GM12878 (cell line): Measurements from ENCODE around the gene OR10A3. TPM values are rescaled to one million over a fixed set of nuclear protein-coding genes. Genes with fewer than 3 reads are reported as not detected.

Experiments used
- ATAC-seq: fragments of 200-7000 bp; cut with Tn5 transposase; 3 replicates; pipeline ENCODE4 v1.9.1; 2020; ENCODE audit warnings: mild to moderate bottlenecking, moderate library complexity
- BruUV-seq: library from RNA; stranded (reverse); fragments of 400-500 nt; replicated peaks from 2 replicates; lab custom pipeline; 2021; lab: Mats Ljungman, UMichigan
- CTCF ChIA-PET: fragments of 300-600 bp; sonication (Branson Sonifier 250); formaldehyde crosslinking; extraction: SDS; loops from one replicate; lab custom pipeline; 2021; ENCODE audit warnings: inconsistent platforms; lab: Yijun Ruan, JAX
- POLR2A ChIA-PET: fragments of 350-600 bp; formaldehyde crosslinking; extraction: SDS; loops from one replicate; lab custom pipeline; 2021; ENCODE audit warnings: inconsistent platforms; lab: Charles Lee
- RAD21 ChIA-PET: fragments of 300-600 bp; sonication (Branson Sonifier 250); formaldehyde crosslinking; loops from one replicate; lab custom pipeline; 2023; ENCODE audit warnings: antibody characterized with exemption; ENCODE audit not compliant: unreplicated experiment; lab: Charles Lee
- SMC1A ChIA-PET: fragments of 300-600 bp; sonication (Branson Sonifier 250); formaldehyde crosslinking; loops from one replicate; lab custom pipeline; 2023; ENCODE audit not compliant: unreplicated experiment, uncharacterized antibody; lab: Charles Lee
- DNase-seq: peaks from one replicate; pipeline ENCODE4 v3.0.0-alpha.2; 2011; ENCODE audit warnings: low read depth, low spot score
- FAIRE-seq: peaks from 3 replicates; lab custom pipeline; 2011; peaks lifted over from hg19 to GRCh38; lab: Jason Lieb, UNC
- H2AFZ ChIP-seq: 2 replicates; pipeline ENCODE4 v1.6.0; 2011; ENCODE audit warnings: low read depth, low read length, control low read depth; ENCODE audit not compliant: control insufficient read depth
- H3K27ac ChIP-seq: 2 replicates; pipeline ENCODE4 v1.5.1; 2011; ENCODE audit warnings: control low read depth; ENCODE audit not compliant: control insufficient read depth, insufficient read depth
- H3K27me3 ChIP-seq, 2 experiments: replicated peaks in 1 of 2; 2 replicates each; pipeline versions ENCODE4 v1.6.0 to v1.6.1; 2011; ENCODE audit warnings: low read length in 1 of 2; ENCODE audit not compliant: control insufficient read depth in 2 of 2, insufficient read depth in 2 of 2
- H3K36me3 ChIP-seq, 2 experiments: 2 replicates each; pipeline ENCODE4 v1.5.1; 2011; ENCODE audit warnings: low read length in 1 of 2; ENCODE audit not compliant: control insufficient read depth in 2 of 2, insufficient read depth in 2 of 2
- H3K4me1 ChIP-seq: 2 replicates; pipeline ENCODE4 v1.6.1; 2011; ENCODE audit warnings: mild to moderate bottlenecking, low read length, moderate library complexity, mixed read lengths; ENCODE audit not compliant: control insufficient read depth, insufficient read depth
- H3K4me2 ChIP-seq: 2 replicates; pipeline ENCODE4 v1.6.0; 2011; ENCODE audit warnings: control low read depth; ENCODE audit not compliant: control insufficient read depth, insufficient read depth
- H3K4me3 ChIP-seq: fragments of 200-600 bp; sonication (generic); 2 replicates; pipeline ENCODE4 v1.5.1; 2016
- H3K79me2 ChIP-seq: 2 replicates; pipeline ENCODE4 v1.6.0; 2011; ENCODE audit warnings: low read length; ENCODE audit not compliant: control insufficient read depth, insufficient read depth
- H3K9ac ChIP-seq: 2 replicates; pipeline ENCODE4 v1.8.0; 2011; ENCODE audit warnings: low read length, control low read depth, mixed read lengths; ENCODE audit not compliant: control insufficient read depth, insufficient read depth
- H3K9me3 ChIP-seq: replicated peaks from 3 replicates; pipeline ENCODE4 v1.5.1; 2011; ENCODE audit warnings: mild to moderate bottlenecking, low read length; ENCODE audit not compliant: control insufficient read depth, insufficient read depth
- H4K20me1 ChIP-seq: 2 replicates; pipeline ENCODE4 v1.6.0; 2011; ENCODE audit not compliant: control insufficient read depth, insufficient read depth
- ATF7 ChIP-seq: fragments of 450-650 bp; IDR thresholded peaks from 2 replicates; pipeline ENCODE4 v1.6.1; 2016; ENCODE audit warnings: low read depth, mild to moderate bottlenecking
- CHD1 ChIP-seq: IDR thresholded peaks from 2 replicates; pipeline ENCODE4 v1.6.1; 2012; ENCODE audit warnings: low read depth, low read length, improper control_type of control experiment
- CREB1 ChIP-seq: IDR thresholded peaks from 2 replicates; pipeline ENCODE4 v1.6.1; 2012; ENCODE audit warnings: low read depth, mild to moderate bottlenecking, inconsistent platforms
- E2F4 ChIP-seq: IDR thresholded peaks from 2 replicates; pipeline ENCODE4 v1.6.1; 2012; ENCODE audit warnings: low read depth, low read length, improper control_type of control experiment
- FOXM1 ChIP-seq: IDR thresholded peaks from 2 replicates; pipeline ENCODE4 v1.6.1; 2012; ENCODE audit warnings: low read depth, mild to moderate bottlenecking, inconsistent platforms, low read length, moderate library complexity
- GABPA ChIP-seq: IDR thresholded peaks from 2 replicates; pipeline ENCODE4 v1.6.1; 2014; ENCODE audit warnings: antibody characterized with exemption, low read depth, mild to moderate bottlenecking, inconsistent platforms
- HCFC1 ChIP-seq: fragments of 150-350 bp; IDR thresholded peaks from 2 replicates; pipeline ENCODE4 v1.6.1; 2014; ENCODE audit warnings: low read length
- MTA2 ChIP-seq: fragments of 450-650 bp; IDR thresholded peaks from 2 replicates; pipeline ENCODE4 v1.6.1; 2016; ENCODE audit warnings: low read depth, mild to moderate bottlenecking, moderate library complexity
- MXI1 ChIP-seq: fragments of 150-350 bp; IDR thresholded peaks from 2 replicates; pipeline ENCODE4 v1.6.1; 2011; ENCODE audit warnings: low read depth, mild to moderate bottlenecking, inconsistent platforms, low read length, improper control_type of control experiment
- NFYB ChIP-seq: IDR thresholded peaks from 2 replicates; pipeline ENCODE4 v1.6.1; 2011; ENCODE audit warnings: low read depth, mild to moderate bottlenecking, low read length, improper control_type of control experiment, moderate library complexity; ENCODE audit not compliant: insufficient read depth
- RELB ChIP-seq: fragments of 450-650 bp; IDR thresholded peaks from 2 replicates; pipeline ENCODE4 v1.6.1; 2017; ENCODE audit warnings: low read depth, mild to moderate bottlenecking, moderate library complexity
- RUNX3 ChIP-seq: IDR thresholded peaks from 2 replicates; pipeline ENCODE4 v1.6.1; 2012; ENCODE audit warnings: low read length, inconsistent platforms
- SP1 ChIP-seq: IDR thresholded peaks from one replicate; pipeline ENCODE4 v1.6.1; 2011; ENCODE audit warnings: low read depth, low read length
- SREBF2 ChIP-seq: IDR thresholded peaks from 2 replicates; pipeline ENCODE4 v1.6.1; 2012; ENCODE audit warnings: mild to moderate bottlenecking, low read length
- TBL1XR1 ChIP-seq: IDR thresholded peaks from 2 replicates; pipeline ENCODE4 v1.6.1; 2012; ENCODE audit warnings: low read depth, low read length, improper control_type of control experiment
- WRNIP1 ChIP-seq: IDR thresholded peaks from 2 replicates; pipeline ENCODE4 v1.6.1; 2011; ENCODE audit warnings: low read depth, low read length, improper control_type of control experiment, borderline replicate concordance
- ZBED1 ChIP-seq: IDR thresholded peaks from 2 replicates; pipeline ENCODE4 v1.6.1; 2016; ENCODE audit warnings: borderline replicate concordance
- ZBTB33 ChIP-seq: fragments of 450-650 bp; IDR thresholded peaks from 2 replicates; pipeline ENCODE4 v1.6.1; 2017; ENCODE audit warnings: mild to moderate bottlenecking
- ZNF217 ChIP-seq: fragments of 450-650 bp; IDR thresholded peaks from 2 replicates; pipeline ENCODE4 v1.6.1; 2017; ENCODE audit warnings: antibody characterized with exemption, mild to moderate bottlenecking
- ZZZ3 ChIP-seq: IDR thresholded peaks from 2 replicates; pipeline ENCODE4 v1.6.1; 2011; ENCODE audit warnings: low read depth; ENCODE audit not compliant: control insufficient read depth, insufficient read length
- WGBS: methylation state at CpG from one replicate; pipeline ENCODE4 v1.1.6; 2016; ENCODE audit warnings: low lambda C conversion rate; ENCODE audit not compliant: insufficient replicate concordance, insufficient coverage; ENCODE audit errors: missing lambda C conversion rate; 5-methylcytosine and 5-hydroxymethylcytosine counted together
- in situ Hi-C: fragments of 300-500 bp; cut with MboI; formaldehyde crosslinking; loops from 9 replicates; pipeline ENCODE4 v1.14.3; 2018; ENCODE audit warnings: mixed read lengths
- intact Hi-C: fragments of 100-400 bp; cut with micrococcal nuclease; formaldehyde crosslinking; loops from one replicate; pipeline ENCODE4 v1.14.2; 2022; ENCODE audit not compliant: unreplicated experiment
- polyA plus RNA-seq, 11 experiments: library from polyadenylated mRNA; depleted of rRNA in 4 of 11; unstranded in 6 of 11; stranded (reverse) in 5 of 11; fragments of >200 nt; fragmentation: Nextera tagmentation in 4 of 11; fragmentation: Illumina TruSeq in 1 of 11; extraction: Ambion mirVana in 4 of 11; extraction: Trizol in 1 of 11; gene quantifications; 1 replicate in 1 of 11; 2 replicates in 10 of 11; pipeline versions ENCODE4 v1.2.1 to v1.2.3, GENCODE V29; 2011 to 2016; ENCODE audit warnings: inconsistent platforms in 2 of 11, missing spikeins in 2 of 11, low read depth in 1 of 11
- total RNA-seq, 4 experiments: library from RNA; depleted of rRNA in 3 of 4; stranded (reverse); fragments of >200 nt in 3 of 4; fragmentation: Illumina TruSeq in 1 of 4; extraction: Trizol in 1 of 4; gene quantifications; 2 replicates each; pipeline versions ENCODE4 v1.2.1 to v1.2.3, GENCODE V29; 2013 to 2021

Gene OR10A3
- total and polyA plus RNA-seq, 10 of the 15 experiments (the other 5 are each of a cell fraction or from before 2014, with no cell fraction given), result 0.04 TPM; not detected in 9

- ChIA-PET SMC1A (interaction anchor here (0.6 to 6.2 kb wide), 22 partner anchors 9 to 1061 kb away, joined by 3 to 190 read pairs (median 4); partner anchors contain the start of gene ZNF215), RAD21 (interaction anchor here (0.6 to 7.2 kb wide), 15 partner anchors 9 to 889 kb away, joined by 3 to 161 read pairs (median 4); no protein-coding TSS in a partner anchor), POLR2A (interaction anchor here (0.5 to 2.5 kb wide), 4 partner anchors 9 to 1382 kb away, joined by 5 to 29 read pairs (median 6); no protein-coding TSS in a partner anchor), CTCF (interaction anchor here (0.7 to 6.2 kb wide), 35 partner anchors 9 to 1758 kb away, joined by 3 to 271 read pairs (median 5); partner anchors contain the start of gene NLRP10)
- intact Hi-C loops, result loop anchor here (1.0 to 2.0 kb wide), 2 partner anchors 95 to 888 kb away; no protein-coding TSS in a partner anchor
- no TSS peak for BruUV-seq
- H3K4me1 ChIP-seq, result peaks cover 11% of the 10 kb centered on the region
- H3K27me3 ChIP-seq, result no peaks in the 10 kb centered on the region
- FAIRE-seq (peak; percentile 96), ATAC-seq (peak; percentile 95), DNase-seq (peak; percentile 100)
- WGBS, result under 1% methylated on average over 47 of the region's 47 CpGs
- no peaks in the 10 kb centered on the region for H3K9me3 ChIP-seq
- H3K9ac ChIP-seq, result peak within 1 kb of the TSS; percentile 67
- H4K20me1 ChIP-seq, result no peaks in the 10 kb centered on the region
- H2AFZ ChIP-seq, result peak within 1 kb of the TSS; percentile 92
- H3K27ac ChIP-seq, result peak within 1 kb of the TSS; percentile 30
- H3K4me3 ChIP-seq, result peak within 1 kb of the TSS; percentile 91
- H3K36me3 ChIP-seq, result peaks cover 2 to 8% of the 10 kb centered on the region in 2 experiments; a peak in 3 of 4 replicates
- peak within 1 kb of the TSS; percentile 93 for H3K4me2 ChIP-seq
- H3K79me2 ChIP-seq, result peaks cover 32% of the 10 kb centered on the region
- in situ Hi-C loops, result loop anchor here (5.0 kb wide), 2 partner anchors 95 to 890 kb away; no protein-coding TSS in a partner anchor
- no peak for TF ChIP-seq SREBF2
- peak; percentile 87 for TF ChIP-seq SP1
- TF ChIP-seq WRNIP1, result peak; percentile 85; the same call in 1 of the 2 replicates
- TF ChIP-seq ZBED1, result 0 out of 2 replicates have a peak, but pooled peaks have one; percentile 69
- peak; percentile 47 for TF ChIP-seq ZZZ3
- TF ChIP-seq E2F4, result peak; percentile 91
- TF ChIP-seq MXI1, result peak; percentile 70; the same call in 1 of the 2 replicates
- TF ChIP-seq CREB1, result peak; percentile 84
- TF ChIP-seq HCFC1, result peak; percentile 88
- peak; percentile 99 for TF ChIP-seq RELB
- TF ChIP-seq ZNF217, result no peak
- peak; percentile 96 for TF ChIP-seq ATF7
- peak; percentile 96 for TF ChIP-seq GABPA
- TF ChIP-seq ZBTB33, result no peak
- TF ChIP-seq NFYB, result peak; percentile 75; the same call in 1 of the 2 replicates
- TF ChIP-seq RUNX3, result peak; percentile 66
- TF ChIP-seq CHD1, result no peak
- peak; percentile 52 for TF ChIP-seq MTA2
- peak; percentile 78 for TF ChIP-seq FOXM1
- 0 out of 2 replicates have a peak, but pooled peaks have one; percentile 44 for TF ChIP-seq TBL1XR1
Measured at GRCh38 chr11:7986768-7987559, 45.5 kb upstream of the OR10A3 start, which contains the start of gene EIF3F. EIF3F (plus strand) TSS chr11:7987337; CDS start chr11:7987353, 16 bp downstream.
